SU-DHL-6 (cell line): ENCODE results near the gene DCAF10.
"Not testable (repeated sequence)": the region's sequence is repeated elsewhere in the genome, so short reads cannot be mapped to it uniquely, and the experiment has no call there.

ENCODE experiments used
- H2AFZ ChIP-seq: fragments of 200-600 bp; sonication (generic); 2 replicates; pipeline ENCODE4 v1.6.1; 2014; ENCODE audit warnings: low read depth, mild to moderate bottlenecking, moderate library complexity, mixed read lengths, antibody characterized with exemption, low read length; ENCODE audit not compliant: severe bottlenecking
- H3F3A ChIP-seq: fragments of 200-600 bp; shearing (Covaris generic); 2 replicates; pipeline ENCODE4 v1.6.0; 2016; ENCODE audit warnings: antibody characterized with exemption, mild to moderate bottlenecking; ENCODE audit not compliant: insufficient read depth
- H3K27ac ChIP-seq: fragments of 200-600 bp; sonication (generic); 2 replicates; pipeline ENCODE4 v1.5.1; 2016; ENCODE audit warnings: low read depth, mild to moderate bottlenecking, low read length, moderate library complexity, mixed read lengths
- H3K27me3 ChIP-seq: fragments of 200-600 bp; sonication (generic), shearing (Covaris generic); 2 replicates; pipeline ENCODE4 v1.6.0; 2014; ENCODE audit warnings: mild to moderate bottlenecking, low read length
- H3K36me3 ChIP-seq: fragments of 200-600 bp; sonication (generic); 2 replicates; pipeline ENCODE4 v1.6.1; 2014; ENCODE audit warnings: mild to moderate bottlenecking, low read length, mixed read lengths
- H3K4me2 ChIP-seq: fragments of 300-600, 200-600 bp; shearing (Covaris generic), sonication (generic); 2 replicates; pipeline ENCODE4 v1.6.0; 2014; ENCODE audit warnings: low read length, low read depth, mild to moderate bottlenecking; ENCODE audit not compliant: poor library complexity, severe bottlenecking
- H3K4me3 ChIP-seq: fragments of 200-600 bp; sonication (generic); 2 replicates; pipeline ENCODE4 v1.5.1; 2014; ENCODE audit warnings: antibody characterized with exemption, low read length, mild to moderate bottlenecking, mixed read lengths; ENCODE audit not compliant: insufficient read depth, poor library complexity, severe bottlenecking
- H3K79me2 ChIP-seq: fragments of 200-600 bp; sonication (generic); 2 replicates; pipeline ENCODE4 v1.6.1; 2014; ENCODE audit warnings: mild to moderate bottlenecking, low read length, moderate library complexity; ENCODE audit not compliant: insufficient read depth
- H3K9ac ChIP-seq: fragments of 200-600 bp; sonication (generic); 2 replicates; pipeline ENCODE4 v1.7.0; 2014; ENCODE audit warnings: mild to moderate bottlenecking, low read length
- H3K9me2 ChIP-seq: fragments of 200-600 bp; sonication (generic); replicated peaks from 2 replicates; pipeline ENCODE4 v1.6.1; 2014; ENCODE audit warnings: low read length; ENCODE audit not compliant: insufficient read depth
- H3K9me3 ChIP-seq: fragments of 200-600 bp; sonication (generic); 2 replicates; pipeline ENCODE4 v1.6.1; 2014; ENCODE audit warnings: low read length, mixed read lengths; ENCODE audit not compliant: insufficient read depth
- H4K20me1 ChIP-seq: fragments of 200-600 bp; sonication (generic); 2 replicates; pipeline ENCODE4 v1.6.1; 2014; ENCODE audit warnings: low read depth, mild to moderate bottlenecking, antibody characterized with exemption, low read length, moderate library complexity, mixed read lengths
- CTCF ChIP-seq: fragments of 200-600 bp; sonication (generic); IDR thresholded peaks from one replicate; pipeline ENCODE4 v1.5.1; 2017; ENCODE audit warnings: antibody characterized with exemption, mild to moderate bottlenecking, low read length, moderate library complexity; ENCODE audit not compliant: insufficient read depth, poor library complexity, severe bottlenecking
- EZH2phosphoT487 ChIP-seq: fragments of 200-600 bp; sonication (generic), shearing (Covaris generic); conservative IDR thresholded peaks from 2 replicates; pipeline ENCODE4 v1.6.1; 2018; ENCODE audit warnings: mild to moderate bottlenecking, antibody characterized with exemption, low read length, moderate library complexity, mixed read lengths

The DCAF10 gene

DNA sequence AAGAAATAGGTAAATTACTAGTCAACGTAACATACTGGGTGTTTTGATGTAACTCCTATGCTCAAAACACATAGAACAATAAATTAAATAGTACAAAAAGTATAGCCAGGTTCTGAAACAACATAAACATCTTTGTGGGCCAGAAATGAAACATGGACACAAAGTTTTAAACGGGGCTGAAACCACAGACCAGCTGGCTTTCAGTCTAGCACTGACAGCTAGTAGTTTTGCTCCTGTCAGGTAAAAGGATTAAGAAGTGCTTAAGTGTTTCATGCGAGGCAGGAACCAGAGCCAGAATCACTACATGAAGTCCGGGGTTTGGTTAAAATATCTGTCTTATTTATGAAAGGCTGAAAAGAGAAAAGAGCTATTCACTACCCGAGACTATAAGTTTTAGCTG, 19.5 kb downstream of the DCAF10 start:
- no peak overlapping the region for H3K9ac ChIP-seq
- H4K20me1 ChIP-seq, result peaks cover 7% of the 10 kb centered on the region; the same call in 1 of the 2 replicates
- H2AFZ ChIP-seq, result no peak overlapping the region
- no peak overlapping the region for H3K27ac ChIP-seq
- H3K4me3 ChIP-seq, result no peak overlapping the region
- H3F3A ChIP-seq, result no peaks in the 10 kb centered on the region; the same call in 1 of the 2 replicates
- peaks cover 40% of the 10 kb centered on the region for H3K36me3 ChIP-seq
- no peaks in the 10 kb centered on the region for H3K27me3 ChIP-seq
- no peaks in the 10 kb centered on the region for H3K9me3 ChIP-seq
- TF ChIP-seq CTCF (no peak), EZH2phosphoT487 (no peak)
- no peaks in the 10 kb centered on the region for H3K9me2 ChIP-seq
- H3K4me2 ChIP-seq, result no peak overlapping the region
- 0 out of 2 replicates have a peak, but pooled peaks cover 3% of the 10 kb centered on the region for H3K79me2 ChIP-seq

GRCh38 chr9:37825174-37825573, 24.6 kb downstream of the DCAF10 start:
- H4K20me1 ChIP-seq, H3K9me3 ChIP-seq, H3K9ac ChIP-seq, H3K4me2 ChIP-seq, H3K27me3 ChIP-seq, H3K27ac ChIP-seq, H2AFZ ChIP-seq, H3K79me2 ChIP-seq, H3K9me2 ChIP-seq, H3K4me3 ChIP-seq, H3F3A ChIP-seq: not testable (repeated sequence)
- peaks cover 32% of the 10 kb centered on the region for H3K36me3 ChIP-seq

- Histone ChIP-seq H4K20me1 (no peaks in the 10 kb centered on the region), H3K4me2 (no peak overlapping the region), H3K9ac (no peak overlapping the region), H3K79me2 (no peaks in the 10 kb centered on the region), H3K36me3 (peaks cover 23% of the 10 kb centered on the region), H2AFZ (no peak overlapping the region), H3K27me3 (no peaks in the 10 kb centered on the region), H3K9me3 (no peaks in the 10 kb centered on the region), H3K27ac (no peak overlapping the region), H3K9me2 (no peaks in the 10 kb centered on the region), H3F3A (peaks cover 4% of the 10 kb centered on the region; the same call in 1 of the 2 replicates), H3K4me3 (no peak overlapping the region)
- TF ChIP-seq CTCF, result no peak
- no peak for TF ChIP-seq EZH2phosphoT487
Observed at GRCh38 chr9:37827483-37828165, 27.0 kb downstream of the DCAF10 start.

- H3K36me3 ChIP-seq, result peaks cover 6% of the 10 kb centered on the region; the same call in 1 of the 2 replicates
- no peaks in the 10 kb centered on the region for H3K27me3 ChIP-seq
- no peaks in the 10 kb centered on the region for H4K20me1 ChIP-seq
- H3K9ac ChIP-seq, result no peak overlapping the region
- H3K4me2 ChIP-seq, result no peak overlapping the region
- H3K9me3 ChIP-seq, result no peaks in the 10 kb centered on the region
- no peaks in the 10 kb centered on the region for H3K9me2 ChIP-seq
- no peak overlapping the region for H2AFZ ChIP-seq
- H3K27ac ChIP-seq, result no peak overlapping the region
- H3K4me3 ChIP-seq, result no peak overlapping the region
- H3F3A ChIP-seq, result 0 out of 2 replicates have a peak, but pooled peaks cover 3% of the 10 kb centered on the region
- TF ChIP-seq CTCF (no peak), EZH2phosphoT487 (no peak)
- no peaks in the 10 kb centered on the region for H3K79me2 ChIP-seq
Observed at GRCh38 chr9:37835821-37836220, 35.2 kb downstream of the DCAF10 start.
